Smooth muscle cell (in vitro differentiated cells): ENCODE results near the gene BSG. TPM values are rescaled to one million over a fixed set of nuclear protein-coding genes. Genes with fewer than 3 reads are reported as not detected.
A peak's percentile ranks its signal among the peaks of the same experiment; 100 is the strongest.

Source experiments
- DNase-seq: peaks from one replicate; lab custom pipeline; 2025; ENCODE audit not compliant: unreplicated experiment; lab: John Stamatoyannopoulos, UW
- H2AFZ ChIP-seq: fragments of 200-600 bp; sonication (generic); 2 replicates; pipeline ENCODE4 v1.6.0; 2016; ENCODE audit warnings: antibody characterized with exemption, low read depth, mild to moderate bottlenecking
- H3F3A ChIP-seq: fragments of 200-600 bp; sonication (generic); 2 replicates; pipeline ENCODE4 v1.6.0; 2017; ENCODE audit warnings: antibody characterized with exemption, low read depth
- H3K27ac ChIP-seq: fragments of 200-600 bp; sonication (generic); 2 replicates; pipeline ENCODE4 v1.5.1; 2016; ENCODE audit warnings: low read depth, mild to moderate bottlenecking
- H3K27me3 ChIP-seq: fragments of 200-600 bp; sonication (generic); 2 replicates; pipeline ENCODE4 v1.6.1; 2016; ENCODE audit warnings: low read depth, mild to moderate bottlenecking
- H3K36me3 ChIP-seq: fragments of 200-600 bp; sonication (generic); 2 replicates; pipeline ENCODE4 v1.5.1; 2016; ENCODE audit warnings: low read depth
- H3K4me1 ChIP-seq: fragments of 200-600 bp; sonication (generic); 2 replicates; pipeline ENCODE4 v1.5.1; 2016; ENCODE audit warnings: low read depth
- H3K4me2 ChIP-seq: fragments of 200-600 bp; sonication (generic); 2 replicates; pipeline ENCODE4 v1.6.0; 2016; ENCODE audit warnings: mild to moderate bottlenecking
- H3K4me3 ChIP-seq: fragments of 200-600 bp; sonication (generic); 2 replicates; pipeline ENCODE4 v1.5.1; 2016; ENCODE audit warnings: mild to moderate bottlenecking
- H3K79me2 ChIP-seq: fragments of 200-600 bp; sonication (generic); 2 replicates; pipeline ENCODE4 v1.6.0; 2016; ENCODE audit warnings: low read depth, mild to moderate bottlenecking
- H3K9ac ChIP-seq: fragments of 200-600 bp; sonication (generic); 2 replicates; pipeline ENCODE4 v1.6.0; 2016; ENCODE audit warnings: low read depth
- H3K9me3 ChIP-seq: fragments of 200-600 bp; sonication (generic); replicated peaks from 2 replicates; pipeline ENCODE4 v1.5.1; 2016; ENCODE audit warnings: low read depth
- H4K20me1 ChIP-seq: fragments of 200-600 bp; sonication (generic); 2 replicates; pipeline ENCODE4 v1.6.0; 2016; ENCODE audit warnings: low read depth
- CTCF ChIP-seq: fragments of 200-600 bp; sonication (generic); IDR thresholded peaks from 2 replicates; pipeline ENCODE4 v1.5.1; 2017; ENCODE audit warnings: borderline replicate concordance, mild to moderate bottlenecking, antibody characterized with exemption; ENCODE audit not compliant: insufficient read depth, poor library complexity, severe bottlenecking
- WGBS: methylation state at CpG from one replicate; pipeline ENCODE4 v1.1.7; 2016; ENCODE audit warnings: low lambda C conversion rate; 5-methylcytosine and 5-hydroxymethylcytosine counted together
- polyA plus RNA-seq: library from polyadenylated mRNA; unstranded; fragments of >200 nt; fragmentation: Nextera tagmentation; extraction: Ambion mirVana; gene quantifications from 2 replicates; pipeline ENCODE4 v1.2.1, GENCODE V29; 2016
- total RNA-seq: library from RNA; depleted of rRNA; stranded (reverse); fragments of >200 nt; gene quantifications from 2 replicates; pipeline ENCODE4 v1.2.3, GENCODE V29; 2014

BSG gene
- total and polyA plus RNA-seq, 2 experiments from 2014 or later = 431 to 1,057 TPM

- no peak for DNase-seq
- no peaks in the 10 kb centered on the region for H3F3A ChIP-seq
- H3K4me2 ChIP-seq = no peak overlapping the region
- no peaks in the 10 kb centered on the region for H3K27me3 ChIP-seq
- 83% methylated on average over 18 of the region's 18 CpGs for WGBS
- no peak for TF ChIP-seq CTCF
- H3K79me2 ChIP-seq = no peaks in the 10 kb centered on the region
- H3K4me3 ChIP-seq = no peak overlapping the region
- H2AFZ ChIP-seq = no peak overlapping the region
- H3K36me3 ChIP-seq = no peaks in the 10 kb centered on the region
- no peak overlapping the region for H3K27ac ChIP-seq
- H3K9me3 ChIP-seq = no peaks in the 10 kb centered on the region
- no peaks in the 10 kb centered on the region for H3K4me1 ChIP-seq
- H4K20me1 ChIP-seq = no peaks in the 10 kb centered on the region
- no peak overlapping the region for H3K9ac ChIP-seq
Observed at GRCh38 chr19:525029-525428, 47.4 kb upstream of the BSG start.

GRCh38 chr19:525857-526419 lies 46.5 kb upstream of the BSG start:
- H3K4me2 ChIP-seq = no peak overlapping the region
- no peaks in the 10 kb centered on the region for H4K20me1 ChIP-seq
- H3K36me3 ChIP-seq = no peaks in the 10 kb centered on the region
- DNase-seq = no peak
- no peak overlapping the region for H3K4me3 ChIP-seq
- H3K9me3 ChIP-seq = no peaks in the 10 kb centered on the region
- H3K27ac ChIP-seq = no peak overlapping the region
- 76% methylated on average over 10 of the region's 13 CpGs for WGBS
- no peak overlapping the region for H3K9ac ChIP-seq
- H3F3A ChIP-seq = no peaks in the 10 kb centered on the region
- no peaks in the 10 kb centered on the region for H3K4me1 ChIP-seq
- H3K79me2 ChIP-seq = no peaks in the 10 kb centered on the region
- no peak overlapping the region for H2AFZ ChIP-seq
- H3K27me3 ChIP-seq = no peaks in the 10 kb centered on the region
- no peak for TF ChIP-seq CTCF

- H3F3A ChIP-seq = peaks cover 6% of the 10 kb centered on the region
- DNase-seq = no peak
- no peak overlapping the region for H2AFZ ChIP-seq
- TF ChIP-seq CTCF = no peak
- peaks cover 26% of the 10 kb centered on the region for H4K20me1 ChIP-seq
- peaks cover 11% of the 10 kb centered on the region for H3K4me1 ChIP-seq
- H3K79me2 ChIP-seq = peaks cover 33% of the 10 kb centered on the region
- peak overlapping the region; percentile 91 for H3K9ac ChIP-seq
- H3K36me3 ChIP-seq = no peaks in the 10 kb centered on the region
- no peaks in the 10 kb centered on the region for H3K27me3 ChIP-seq
- H3K4me3 ChIP-seq = peak overlapping the region; percentile 90
- H3K27ac ChIP-seq = no peak overlapping the region
- H3K4me2 ChIP-seq = peak overlapping the region; percentile 96
- no peaks in the 10 kb centered on the region for H3K9me3 ChIP-seq
- 75% methylated on average over 38 of the region's 38 CpGs for WGBS
Observed at GRCh38 chr19:530134-531008, 42.0 kb upstream of the BSG start.
